CD4-positive, alpha-beta T cell treated with Interleukin-21 for 1 hour (primary cell): ENCODE measurements around the gene PDE4B.
"Not testable (repeated sequence)": the region's sequence is repeated elsewhere in the genome, so short reads cannot be mapped to it uniquely, and the experiment has no call there.

Experiments used
- DNase-seq: peaks from one replicate; pipeline ENCODE4 v3.0.0-alpha.2; 2020

PDE4B gene

DNA sequence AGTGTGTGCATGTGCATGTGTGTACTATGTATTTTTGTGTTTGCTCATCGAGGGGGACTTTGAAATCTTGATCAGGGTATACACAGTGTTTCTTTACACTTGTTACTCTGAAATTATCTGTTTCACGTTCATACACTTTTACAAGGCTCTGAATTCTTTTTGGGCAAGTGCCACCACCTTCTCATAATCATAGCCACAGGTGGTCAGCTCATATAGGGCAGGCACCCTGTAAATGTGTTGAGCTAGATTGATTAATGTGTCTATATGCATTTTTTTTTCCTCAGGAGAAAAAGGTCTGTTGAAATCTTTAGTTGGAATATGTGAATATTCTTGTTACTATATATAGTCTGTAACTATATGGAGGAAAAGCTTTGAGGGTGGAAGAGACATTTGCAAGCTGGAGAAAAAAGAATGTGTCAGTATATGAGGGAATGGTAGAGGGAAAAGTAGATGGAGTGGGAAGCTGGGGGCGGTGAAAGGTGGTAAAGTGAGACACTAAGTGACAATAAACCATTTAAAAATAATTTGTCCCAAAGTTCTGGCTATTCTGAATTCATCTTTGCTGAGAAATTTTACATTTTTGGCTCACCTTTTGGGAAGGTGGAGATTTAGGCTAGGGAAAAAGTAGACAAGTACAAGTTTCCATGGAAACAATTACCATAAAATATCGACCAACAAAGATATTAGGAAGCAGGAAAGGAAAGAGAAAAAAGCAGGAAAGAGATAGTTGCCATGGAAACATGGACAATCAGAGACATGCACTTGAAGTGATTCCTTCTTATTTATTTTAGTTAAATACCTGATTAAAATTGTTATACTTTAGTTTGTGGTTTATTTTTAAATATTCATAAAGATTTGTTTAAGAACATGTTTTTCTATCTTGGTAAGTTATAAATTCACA lies 277.5 kb downstream of the PDE4B start:
- no peak for DNase-seq

DNA sequence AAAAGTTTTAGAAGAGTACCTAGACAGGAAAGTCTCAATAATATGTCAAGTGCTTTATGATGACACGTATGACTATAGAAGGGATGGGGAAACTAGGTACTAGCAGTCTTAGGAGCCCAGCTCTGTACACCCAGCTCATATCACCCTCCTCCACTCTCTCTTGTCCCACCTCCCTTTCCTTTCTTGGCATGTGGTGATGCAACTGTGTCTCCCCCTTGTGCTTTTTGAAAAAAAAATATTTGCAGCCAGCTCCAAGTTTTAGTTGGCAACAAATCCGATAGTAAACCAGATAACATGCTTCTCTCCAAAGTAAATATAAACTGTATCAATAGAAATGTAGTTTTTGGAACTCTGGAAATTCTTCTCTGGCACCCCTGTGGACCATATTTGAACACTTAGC lies 280.7 kb downstream of the PDE4B start:
- DNase-seq, result no peak

DNA sequence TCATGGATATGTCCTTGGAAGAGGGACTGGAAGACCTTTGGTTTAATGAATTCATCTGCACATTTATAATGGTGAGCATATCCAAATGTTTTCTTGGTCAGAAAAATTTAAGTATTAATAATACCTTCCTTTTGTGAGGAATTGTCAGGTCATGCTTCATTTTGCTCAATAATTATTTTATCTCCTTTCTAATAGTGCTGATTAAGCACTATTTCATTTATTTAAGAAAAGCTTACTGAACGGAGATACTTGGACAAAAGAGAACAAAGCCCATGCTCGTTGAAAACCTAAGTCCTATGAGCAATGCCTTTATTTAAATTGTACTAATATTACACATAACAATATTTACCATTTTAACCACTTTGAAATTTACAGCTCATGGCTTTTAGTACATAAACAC lies 281.5 kb downstream of the PDE4B start:
- no peak for DNase-seq

DNA sequence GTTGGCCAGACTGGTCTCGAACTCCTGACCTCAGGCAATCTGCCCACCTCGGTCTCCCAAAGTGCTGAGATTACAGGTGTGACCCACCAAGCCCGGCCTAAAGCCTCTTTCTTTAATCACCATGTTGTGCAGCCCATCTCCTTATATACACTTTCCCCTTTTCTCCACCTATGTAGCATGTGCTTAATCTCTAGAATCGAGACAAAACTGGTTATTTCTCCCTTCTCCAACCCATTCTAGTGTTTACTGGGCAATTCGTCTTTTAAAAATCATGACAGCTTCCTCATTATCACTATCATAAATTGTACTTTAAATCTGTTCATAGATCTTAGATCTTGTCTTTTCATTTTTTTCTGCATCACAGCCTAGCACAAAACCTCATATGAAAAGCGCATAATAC lies 285.7 kb downstream of the PDE4B start:
- DNase-seq, result no peak

DNA sequence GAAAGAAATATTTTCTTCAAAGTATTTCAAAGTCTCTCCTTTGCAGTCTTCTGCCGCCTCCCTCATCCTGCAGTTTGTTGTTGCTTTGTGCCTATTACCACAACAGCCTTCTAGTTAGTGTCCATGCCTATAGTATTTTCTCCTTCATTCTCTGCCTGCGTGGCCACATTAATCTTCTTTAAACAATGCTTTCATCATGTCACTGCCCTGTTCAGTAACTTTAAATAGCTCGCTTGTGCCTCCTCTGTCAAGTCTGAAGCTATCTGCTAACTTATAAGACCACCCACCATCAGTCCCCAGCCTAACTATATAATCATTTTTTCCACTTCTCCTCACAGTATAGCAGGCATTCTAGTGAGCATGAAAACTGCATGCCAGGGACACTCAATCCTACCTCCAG lies 290.3 kb downstream of the PDE4B start:
- DNase-seq, result no peak

DNA sequence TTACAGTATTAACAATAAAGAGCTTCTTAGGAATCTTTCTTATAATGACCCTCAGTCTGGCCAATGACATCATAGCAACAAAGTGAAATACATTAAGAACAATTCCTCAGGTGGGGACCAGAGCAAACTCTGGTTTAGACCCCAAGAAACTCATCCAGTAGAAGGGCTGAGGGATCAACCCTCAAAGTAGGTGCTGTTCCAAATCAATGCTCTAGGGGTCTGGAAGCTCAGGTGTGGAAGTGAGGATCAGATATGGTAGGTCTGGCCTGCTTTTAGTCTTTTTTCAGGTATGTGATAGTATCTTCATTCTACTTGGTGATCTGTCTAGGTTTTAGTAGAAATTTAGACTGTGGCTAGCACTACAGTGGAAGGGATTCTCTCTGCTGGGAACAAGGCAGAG lies 291.7 kb downstream of the PDE4B start:
- no peak for DNase-seq

DNA sequence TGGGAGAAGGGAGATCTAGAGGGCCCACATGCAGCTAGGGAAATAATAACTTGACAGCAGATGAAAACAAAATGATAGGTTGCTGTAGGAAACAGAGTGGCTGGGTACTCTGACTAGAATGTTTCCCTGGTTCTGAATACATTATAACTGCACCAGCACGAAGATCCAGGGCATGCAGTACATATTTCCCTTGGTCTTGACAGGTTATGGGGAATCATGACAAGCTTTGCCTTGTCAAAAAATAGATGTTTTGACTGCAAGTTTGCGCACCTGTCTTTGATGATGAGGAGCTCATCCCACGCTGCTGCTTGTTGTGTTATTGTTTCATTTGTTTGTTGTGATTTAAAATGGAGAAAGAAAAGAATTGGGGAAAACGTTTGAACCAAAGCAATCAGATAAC lies 292.9 kb downstream of the PDE4B start:
- DNase-seq, result no peak

DNA sequence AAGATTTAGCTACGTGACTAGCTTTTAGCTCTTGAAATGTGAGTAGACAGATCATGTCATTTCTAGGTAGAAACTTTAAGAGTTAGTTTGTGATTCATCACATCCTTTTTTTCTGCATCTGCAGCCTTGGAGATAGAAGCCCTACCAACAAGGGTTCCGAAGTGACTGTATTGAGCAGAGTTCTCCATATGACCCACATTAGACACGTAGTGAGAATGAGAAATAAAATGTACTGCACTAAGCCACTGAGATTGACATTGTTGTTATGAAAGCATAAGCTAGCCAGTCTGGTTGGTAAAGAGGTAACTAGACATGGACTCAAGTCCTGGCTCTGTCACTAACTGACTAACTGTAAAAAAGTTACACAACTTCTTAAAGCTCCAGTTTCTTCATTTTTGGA lies 296.1 kb downstream of the PDE4B start:
- DNase-seq, result no peak

DNA sequence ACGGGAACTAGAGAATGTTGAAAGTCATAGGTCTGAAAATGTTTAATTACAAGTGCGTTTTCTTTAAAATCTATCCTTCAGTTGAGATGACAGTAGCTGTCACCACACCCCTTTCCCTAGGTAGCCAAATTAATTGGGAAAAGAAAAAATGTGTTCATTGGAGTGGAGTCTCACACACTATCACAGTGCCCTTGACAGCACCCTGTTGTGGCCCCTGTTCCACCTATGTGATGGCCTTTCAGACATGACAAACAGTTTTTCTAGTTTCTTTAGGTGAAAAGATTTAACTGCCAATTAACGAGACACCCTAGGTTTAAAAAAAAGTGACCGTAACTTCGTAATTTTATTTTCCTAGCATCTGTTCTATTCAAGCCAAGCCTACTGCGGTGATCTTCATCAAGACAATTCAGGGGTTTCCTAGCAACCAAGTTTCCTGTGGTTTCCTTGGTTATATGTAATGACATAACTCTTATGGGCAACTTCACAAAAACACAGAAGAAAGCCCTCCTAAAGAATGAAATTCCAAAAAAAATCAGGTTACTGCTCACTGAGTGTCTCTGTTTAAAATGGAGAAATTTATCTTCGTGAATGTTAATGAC lies 298.3 kb downstream of the PDE4B start:
- peak; percentile 26 for DNase-seq

DNA sequence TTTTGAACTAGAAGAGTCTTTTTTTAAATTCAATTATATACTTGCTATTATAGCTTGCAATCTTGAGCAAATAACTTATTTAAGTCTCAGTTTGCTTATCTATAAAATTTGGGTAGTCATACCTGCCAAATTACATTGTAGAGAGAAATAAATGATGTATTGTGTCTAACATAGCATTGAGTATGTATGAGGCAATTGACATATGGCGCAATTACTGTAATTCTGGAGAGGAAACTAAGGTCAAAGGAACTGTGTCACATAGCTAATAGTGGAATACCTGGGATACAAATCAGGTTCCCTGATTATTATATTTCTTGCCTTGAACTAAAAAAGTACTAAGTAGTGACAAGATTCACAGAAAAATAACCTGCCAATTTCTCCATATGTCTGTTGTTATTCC lies 302.5 kb downstream of the PDE4B start:
- no peak for DNase-seq

DNA sequence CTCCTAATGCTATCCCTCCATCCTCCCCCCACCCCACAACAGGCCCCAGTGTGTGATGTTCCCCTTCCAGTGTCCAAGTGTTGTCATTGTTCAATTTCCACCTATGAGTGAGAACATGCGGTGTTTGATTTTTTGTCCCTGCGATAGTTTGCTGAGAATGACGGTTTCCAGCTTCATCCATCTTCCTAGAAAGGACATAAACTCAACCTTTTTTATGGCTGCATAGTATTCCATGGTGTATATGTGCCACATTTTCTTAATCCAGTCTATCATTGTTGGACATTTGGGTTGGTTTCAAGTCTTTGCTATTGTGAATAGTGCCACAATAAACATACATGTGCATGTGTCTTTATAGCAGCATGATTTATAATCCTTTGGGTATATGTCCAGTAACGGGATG lies 308.3 kb downstream of the PDE4B start:
- DNase-seq, result not testable (repeated sequence)

DNA sequence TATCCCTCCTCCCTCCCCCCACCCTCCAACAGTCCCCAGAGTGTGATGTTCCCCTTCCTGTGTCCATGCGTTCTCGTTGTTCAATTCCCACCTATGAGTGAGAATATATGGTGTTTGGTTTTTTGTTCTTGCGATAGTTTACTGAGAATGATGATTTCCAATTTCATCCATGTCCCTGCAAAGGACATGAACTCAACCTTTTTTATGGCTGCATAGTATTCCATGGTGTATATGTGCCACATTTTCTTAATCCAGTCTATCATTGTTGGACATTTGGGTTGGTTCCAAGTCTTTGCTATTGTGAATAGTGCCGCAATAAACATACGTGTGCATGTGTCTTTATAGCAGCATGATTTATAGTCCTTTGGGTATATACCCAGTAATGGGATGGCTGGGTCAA lies 311.4 kb downstream of the PDE4B start:
- DNase-seq, result not testable (repeated sequence)

DNA sequence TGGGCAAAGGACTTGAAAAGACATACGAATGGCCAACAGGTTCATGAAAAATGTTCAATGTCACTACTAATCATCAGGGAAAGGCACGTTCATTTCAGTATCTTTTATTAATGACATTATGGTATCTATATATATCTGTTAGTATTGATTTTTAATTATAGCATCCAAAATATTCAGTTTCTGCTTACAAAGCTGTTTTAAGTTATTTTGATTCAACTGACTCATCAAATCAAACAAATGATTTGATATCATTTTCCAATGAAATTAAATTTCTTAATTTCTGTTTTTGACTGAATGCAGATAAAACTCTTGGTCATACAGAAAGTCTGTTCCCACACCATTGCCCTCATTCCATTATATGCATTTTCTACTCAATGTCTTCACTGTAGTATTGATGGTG lies 315.9 kb downstream of the PDE4B start:
- no peak for DNase-seq

DNA sequence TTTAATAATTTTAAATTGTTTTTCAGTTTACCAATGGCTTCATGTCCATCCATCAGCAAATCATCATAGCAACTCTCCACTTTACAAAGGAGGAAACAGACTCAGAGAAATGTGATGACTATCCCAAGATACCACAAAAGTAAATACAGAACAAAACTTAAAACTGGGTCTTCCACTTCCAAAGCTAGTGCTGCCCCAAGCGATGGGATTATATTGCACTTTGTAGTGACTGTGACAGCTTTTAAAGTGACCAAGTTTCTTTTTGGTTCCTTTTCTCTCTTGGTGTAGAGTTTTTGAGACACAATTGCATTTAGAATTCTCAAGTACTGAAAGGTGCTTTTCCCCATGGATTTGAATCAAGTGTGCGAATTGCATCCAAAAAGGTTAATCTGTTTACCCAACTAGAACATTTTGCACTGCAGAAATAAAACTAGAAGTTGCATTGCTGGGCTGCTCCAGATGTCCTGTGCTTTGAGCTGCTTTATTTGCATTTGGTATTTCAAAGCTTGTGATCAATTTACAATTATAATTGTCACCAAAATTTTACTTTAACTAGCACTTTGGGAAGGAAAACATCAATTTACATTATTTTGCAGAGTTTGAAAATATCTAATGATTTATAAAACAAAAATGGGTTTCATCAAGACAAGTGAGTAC lies 320.2 kb downstream of the PDE4B start:
- DNase-seq, result no peak

DNA sequence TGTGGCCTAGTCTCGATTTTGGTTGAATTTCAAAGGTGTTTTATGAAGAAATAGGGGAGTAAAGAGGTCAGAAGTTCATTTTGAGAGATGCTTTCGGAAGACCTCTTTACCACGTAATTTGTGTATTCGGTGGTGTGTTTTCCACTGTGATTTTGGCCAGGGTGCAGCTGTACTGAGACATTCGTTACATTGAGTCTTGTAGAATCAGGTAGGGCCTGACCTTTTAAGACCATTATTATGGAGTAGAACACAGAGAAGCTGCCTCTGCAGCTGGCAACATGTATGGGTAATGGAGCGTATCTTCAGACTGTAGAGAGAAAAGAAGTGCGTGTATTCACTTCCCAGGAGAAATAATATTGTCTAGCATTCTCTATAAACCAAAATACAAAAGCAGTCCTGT lies 326.5 kb downstream of the PDE4B start:
- no peak for DNase-seq

DNA sequence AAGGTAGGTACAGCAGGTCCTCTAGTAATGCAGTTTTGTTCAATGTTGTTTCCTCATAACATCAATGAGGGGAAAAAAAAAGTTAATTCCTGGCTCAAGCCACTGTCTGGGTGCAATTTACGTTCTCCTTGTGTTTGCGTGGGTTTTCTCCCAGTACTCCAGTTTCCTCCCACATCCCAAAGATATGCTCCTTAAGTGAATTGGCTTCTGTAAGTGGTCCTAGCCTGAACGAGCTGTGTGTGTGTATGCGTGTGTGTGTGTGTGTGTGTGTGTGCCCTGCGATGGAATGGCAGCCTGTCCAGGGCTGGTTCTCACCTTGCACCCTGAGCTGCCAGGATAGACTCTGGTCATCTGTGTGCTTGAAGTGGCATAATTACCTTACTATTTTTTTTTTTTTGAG lies 332.0 kb downstream of the PDE4B start:
- DNase-seq, result no peak

DNA sequence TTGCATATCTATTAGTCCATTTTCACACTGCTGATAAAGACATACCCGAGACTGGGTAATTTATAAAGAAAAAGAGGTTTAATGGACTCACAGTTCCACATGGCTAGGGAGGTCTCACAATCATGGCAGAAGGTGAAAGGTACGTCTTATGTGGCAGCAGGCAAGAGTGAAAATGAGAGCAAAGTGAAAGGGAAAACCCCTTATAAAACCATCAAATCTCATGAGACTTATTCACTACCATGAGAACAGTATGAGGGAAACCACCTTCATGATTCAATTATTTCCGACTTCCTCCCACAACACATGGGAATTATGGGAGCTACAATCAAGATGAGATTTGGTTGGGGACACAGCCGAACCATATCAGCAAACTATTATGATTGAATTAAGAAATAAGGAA lies 335.9 kb downstream of the PDE4B start:
- not testable (repeated sequence) for DNase-seq

DNA sequence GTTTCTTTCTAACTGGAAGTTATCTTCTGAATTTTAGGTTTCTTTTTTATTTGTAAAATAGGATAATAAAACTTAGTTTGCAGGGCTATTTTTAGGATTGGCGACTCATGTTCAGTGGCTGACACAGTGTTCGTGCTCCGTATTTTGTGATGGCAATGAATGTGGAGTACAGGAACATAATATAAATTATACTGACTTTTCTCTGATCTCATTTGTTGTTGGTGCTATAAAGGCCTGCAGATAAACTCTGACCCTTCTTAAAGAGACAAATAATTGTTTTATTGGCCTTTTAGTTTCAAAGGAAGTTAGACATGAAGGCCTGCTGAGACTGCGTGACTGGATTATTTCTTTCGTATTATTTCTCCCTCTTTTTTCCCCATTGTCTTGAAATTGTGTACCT lies 339.6 kb downstream of the PDE4B start:
- DNase-seq, result no peak

DNA sequence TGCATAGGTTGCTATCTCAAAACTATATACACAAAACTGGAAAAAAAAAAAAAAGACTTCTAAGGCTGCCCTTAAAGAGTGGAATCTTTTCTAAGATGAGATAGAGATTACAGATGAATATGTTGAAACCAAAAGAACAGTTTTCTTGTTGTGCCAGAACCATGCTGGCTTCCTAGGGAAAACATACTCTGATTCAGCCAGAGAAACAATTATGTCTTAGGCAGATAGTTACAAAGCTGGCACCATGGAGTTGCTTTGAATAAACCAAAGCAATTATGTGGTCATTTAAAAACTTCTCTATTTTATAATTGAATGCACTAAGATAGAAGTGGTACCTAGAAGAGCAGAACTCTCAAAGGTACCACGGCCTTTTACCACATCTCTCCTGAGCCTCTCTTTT lies 341.3 kb downstream of the PDE4B start:
- no peak for DNase-seq

DNA sequence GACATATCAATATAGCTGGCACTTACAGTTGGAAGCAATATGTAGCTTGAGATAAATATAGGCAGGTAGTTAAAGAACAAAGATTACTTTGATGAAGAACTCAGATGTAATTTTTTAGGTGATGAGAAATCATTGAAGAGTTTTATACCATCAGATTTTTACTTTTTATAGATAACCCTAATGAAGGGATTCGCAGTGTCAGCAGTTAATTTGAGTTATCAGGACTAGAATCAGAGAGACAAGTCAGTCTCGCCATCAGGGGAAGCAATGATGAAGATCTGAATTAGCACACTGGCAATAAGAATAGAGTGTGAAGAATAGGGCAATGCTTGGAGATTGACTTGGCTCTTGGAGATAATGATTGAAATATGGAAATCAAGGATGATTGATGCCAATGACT lies 342.5 kb downstream of the PDE4B start:
- no peak for DNase-seq

DNA sequence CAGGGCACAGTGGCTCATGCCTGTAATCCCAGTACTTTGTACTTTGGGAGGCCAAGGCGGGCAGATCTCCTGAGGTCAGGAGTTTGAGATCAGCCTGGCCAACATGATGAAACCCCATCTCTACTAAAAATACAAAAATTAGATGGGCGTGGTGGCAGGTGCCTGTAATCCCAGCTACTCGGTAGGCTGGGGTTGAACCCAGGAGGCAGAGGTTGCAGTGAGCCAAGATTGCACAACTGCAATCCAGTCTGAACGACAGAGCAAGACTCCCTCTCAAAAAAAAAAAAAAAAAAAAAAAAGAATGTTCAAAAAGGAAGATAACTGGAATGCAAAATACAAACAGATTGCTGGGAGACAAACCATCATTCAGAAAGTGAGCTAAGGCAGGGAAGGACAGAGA lies 343.7 kb downstream of the PDE4B start:
- not testable (repeated sequence) for DNase-seq

DNA sequence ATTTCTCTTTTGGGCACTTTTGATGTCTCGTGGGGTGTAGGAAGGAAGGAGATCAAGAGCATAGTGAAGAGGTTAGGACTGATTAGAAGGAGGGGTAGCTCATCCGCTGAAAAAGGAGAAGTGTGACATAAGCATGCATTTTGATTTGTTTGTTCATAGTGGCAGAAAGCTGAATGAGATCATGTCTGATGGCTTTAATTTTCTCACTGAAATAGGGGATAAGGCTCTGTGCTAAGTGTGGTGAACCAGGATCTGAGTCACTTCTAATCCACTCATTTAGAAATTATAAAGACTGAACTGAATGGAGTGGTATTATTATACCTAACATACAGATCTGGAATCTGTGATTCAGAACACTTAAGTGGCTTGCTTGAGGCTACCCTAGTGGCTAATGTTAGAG lies 344.5 kb downstream of the PDE4B start:
- no peak for DNase-seq

DNA sequence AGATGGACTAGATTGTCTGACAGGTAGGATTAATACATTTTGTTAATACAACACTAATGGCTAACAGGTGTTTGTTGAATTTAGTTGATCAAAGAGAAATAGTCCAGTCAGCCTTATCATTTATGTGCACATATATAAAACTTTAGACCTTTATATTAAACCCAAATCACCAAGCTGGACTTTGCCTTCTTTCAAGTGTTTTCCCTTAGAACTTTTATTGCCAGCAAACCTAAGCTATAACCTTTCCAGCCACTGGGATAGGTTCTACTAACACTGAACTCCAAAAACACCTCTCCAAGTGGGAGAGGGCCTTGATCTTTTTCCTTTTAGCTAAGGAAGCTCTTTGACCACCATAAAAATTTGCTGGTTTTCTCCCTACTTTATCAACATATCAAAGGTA lies 345.9 kb downstream of the PDE4B start:
- no peak for DNase-seq

DNA sequence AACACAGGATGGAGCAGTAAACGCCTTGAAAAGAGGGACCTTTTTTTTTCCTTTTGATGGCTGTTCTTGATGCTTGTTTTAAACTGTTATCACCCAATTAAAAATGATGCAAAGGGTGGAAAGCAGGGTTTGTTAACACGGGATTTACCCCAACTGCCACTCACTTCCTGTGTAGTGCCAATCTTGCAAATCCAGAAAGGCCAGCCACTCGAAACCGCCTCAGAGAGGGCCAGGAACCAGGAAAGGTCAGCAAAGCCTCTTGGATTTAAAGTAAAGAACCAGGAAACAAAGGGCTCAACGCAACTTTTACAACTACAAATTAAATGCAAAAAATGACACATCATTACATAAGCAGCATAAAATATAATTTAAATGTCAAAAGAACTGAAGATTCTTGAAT lies 347.4 kb downstream of the PDE4B start:
- no peak for DNase-seq
